Calu3 (cell line): ENCODE measurements around the gene FER. TPM values are rescaled to one million over a fixed set of nuclear protein-coding genes. Genes with fewer than 3 reads are reported as not detected.

ENCODE experiments used
- BruUV-seq: library from RNA; stranded (reverse); fragments of 400-500 nt; replicated peaks from 2 replicates; lab custom pipeline; 2021; lab: Mats Ljungman, UMichigan
- CTCF ChIA-PET: fragments of 300-600 bp; sonication (Branson Sonifier 250); formaldehyde crosslinking; loops from one replicate; lab custom pipeline; 2022; ENCODE audit warnings: antibody characterized with exemption; lab: Charles Lee
- DNase-seq: peaks from one replicate; pipeline ENCODE4 v3.0.0; 2022
- H3K27ac Mint-ChIP-seq: one replicate; pipeline ENCODE4 v1.8.0; 2022; ENCODE audit warnings: mixed read lengths; ENCODE audit not compliant: unreplicated experiment
- H3K27me3 Mint-ChIP-seq: one replicate; pipeline ENCODE4 v1.8.0; 2022; ENCODE audit warnings: mixed read lengths; ENCODE audit not compliant: unreplicated experiment
- H3K36me3 Mint-ChIP-seq: one replicate; pipeline ENCODE4 v1.8.0; 2022; ENCODE audit warnings: mild to moderate bottlenecking, moderate library complexity, mixed read lengths; ENCODE audit not compliant: insufficient read depth, unreplicated experiment
- H3K4me1 Mint-ChIP-seq: one replicate; pipeline ENCODE4 v1.8.0; 2022; ENCODE audit warnings: mild to moderate bottlenecking, low read depth, mixed read lengths; ENCODE audit not compliant: unreplicated experiment
- H3K4me3 Mint-ChIP-seq: one replicate; pipeline ENCODE4 v1.8.0; 2022; ENCODE audit warnings: mild to moderate bottlenecking, low read depth, moderate library complexity, mixed read lengths; ENCODE audit not compliant: unreplicated experiment
- H3K9me3 Mint-ChIP-seq: one replicate; pipeline ENCODE4 v1.8.0; 2022; ENCODE audit warnings: low read depth, mixed read lengths; ENCODE audit not compliant: unreplicated experiment
- CTCF ChIP-seq: fragments of 200-600 bp; IDR thresholded peaks from one replicate; pipeline ENCODE4 v1.8.0; 2022; ENCODE audit warnings: antibody characterized with exemption; ENCODE audit not compliant: unreplicated experiment
- intact Hi-C: fragments of 100-400 bp; cut with micrococcal nuclease; formaldehyde crosslinking; loops from one replicate; pipeline ENCODE4 v1.10.0; 2022; ENCODE audit not compliant: unreplicated experiment
- total RNA-seq: library from RNA; stranded (reverse); gene quantifications from 2 replicates; pipeline ENCODE4 v1.2.3, GENCODE V29; 2022

FER gene
- total RNA-seq, 1 experiment from 2014 or later, result 32.9 TPM

DNA sequence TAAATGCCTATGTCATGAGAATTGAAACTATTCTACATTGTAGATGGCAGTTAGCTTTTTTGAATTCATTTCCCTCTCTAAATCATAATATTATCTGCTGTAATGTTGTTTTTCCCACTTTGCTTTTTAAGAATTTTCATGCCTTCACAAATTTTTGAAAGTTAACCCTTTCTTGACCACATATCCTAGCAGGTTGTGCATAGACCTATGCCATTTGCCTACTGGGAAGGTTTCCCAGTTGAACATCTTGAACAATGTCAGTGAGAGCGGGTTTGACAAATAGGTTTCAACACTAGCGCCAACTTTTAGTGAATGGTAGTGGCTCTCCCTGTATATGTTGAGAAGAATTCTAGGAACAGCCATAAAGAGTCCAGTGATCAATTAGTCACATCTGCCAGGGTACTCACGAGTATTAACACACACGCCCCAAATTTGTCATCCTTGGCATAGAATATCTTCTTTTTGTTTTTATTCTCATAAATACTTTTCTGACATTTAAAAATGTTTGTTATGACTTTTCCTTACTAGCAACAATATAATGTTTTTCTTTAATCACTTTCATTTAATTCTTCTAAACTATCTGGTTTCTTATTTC is 354.5 kb downstream of the FER start:
- BruUV-seq, result no TSS peak
- H3K4me3 Mint-ChIP-seq, result no peak overlapping the region
- no peaks in the 10 kb centered on the region for H3K36me3 Mint-ChIP-seq
- intact Hi-C loops, result no loop called here
- CTCF ChIA-PET, result no interaction called here
- TF ChIP-seq CTCF, result no peak
- no peaks in the 10 kb centered on the region for H3K27me3 Mint-ChIP-seq
- H3K4me1 Mint-ChIP-seq, result no peaks in the 10 kb centered on the region
- H3K27ac Mint-ChIP-seq, result no peak overlapping the region
- H3K9me3 Mint-ChIP-seq, result no peaks in the 10 kb centered on the region
- no peak for DNase-seq

DNA sequence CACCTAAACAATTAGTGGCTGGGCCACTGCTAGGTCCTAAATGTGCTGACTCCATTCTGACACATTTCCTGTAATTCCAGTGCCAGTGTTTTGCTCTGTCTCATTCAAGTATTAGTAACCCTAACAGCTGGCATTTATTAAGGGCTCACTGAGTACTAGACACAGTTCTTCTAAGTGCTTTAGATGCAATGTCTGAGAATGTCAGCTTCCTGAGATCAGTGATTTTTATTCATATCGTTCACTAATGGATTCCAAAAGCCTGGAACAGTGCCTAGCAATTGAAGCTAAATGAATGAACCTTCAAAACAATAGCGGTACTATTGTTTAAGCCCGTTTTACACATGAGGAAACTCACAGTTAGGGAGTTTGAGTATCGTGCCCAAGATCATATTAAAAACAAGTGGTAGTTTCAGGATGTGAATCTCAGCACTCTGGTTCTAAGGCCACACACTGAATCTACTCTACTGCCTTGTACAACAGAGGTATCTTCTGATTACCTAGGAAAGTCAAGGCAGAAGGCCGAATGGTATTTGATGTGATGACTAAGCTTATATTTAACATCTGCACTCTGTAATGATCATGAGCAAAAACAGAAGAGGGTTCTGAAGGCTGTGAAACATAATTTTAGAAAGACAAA is 358.1 kb downstream of the FER start:
- Mint-ChIP-seq H3K9me3 (no peaks in the 10 kb centered on the region), H3K36me3 (no peaks in the 10 kb centered on the region), H3K4me3 (no peak overlapping the region), H3K4me1 (no peaks in the 10 kb centered on the region), H3K27ac (no peak overlapping the region), H3K27me3 (no peaks in the 10 kb centered on the region)
- intact Hi-C loops, result no loop called here
- no peak for TF ChIP-seq CTCF
- no peak for DNase-seq
- CTCF ChIA-PET, result interaction anchor here (0.7 kb wide), 1 partner anchor 277 kb away, joined by 3 read pairs; no protein-coding TSS in a partner anchor
- no TSS peak for BruUV-seq

- no peak for TF ChIP-seq CTCF
- Mint-ChIP-seq H3K36me3 (no peaks in the 10 kb centered on the region), H3K9me3 (no peaks in the 10 kb centered on the region), H3K27ac (no peak overlapping the region), H3K4me3 (no peak overlapping the region), H3K4me1 (no peaks in the 10 kb centered on the region), H3K27me3 (no peaks in the 10 kb centered on the region)
- intact Hi-C loops, result no loop called here
- no TSS peak for BruUV-seq
- DNase-seq, result no peak
- CTCF ChIA-PET, result interaction anchor here (0.6 kb wide), 1 partner anchor 429 kb away, joined by 3 read pairs; no protein-coding TSS in a partner anchor
Observed at GRCh38 chr5:109111680-109112079, 364.0 kb downstream of the FER start.

DNA sequence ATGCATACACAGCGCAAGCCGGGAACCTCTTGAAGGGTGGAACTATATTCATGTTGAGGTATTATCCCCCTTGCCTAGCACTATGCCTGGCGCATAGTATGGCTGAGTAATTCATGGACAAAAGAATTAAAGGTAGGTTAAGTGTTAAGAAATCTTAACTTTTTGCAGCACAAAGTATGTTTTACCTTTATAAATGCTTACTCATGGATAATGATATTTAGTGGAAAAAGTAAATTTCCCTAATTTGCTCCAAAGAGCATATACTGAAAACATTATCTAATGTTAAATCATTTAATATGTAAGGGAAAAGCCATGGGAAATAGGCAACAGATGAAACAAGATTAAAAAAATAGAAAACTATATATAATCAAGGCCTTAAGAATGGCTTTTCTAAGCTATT is 365.9 kb downstream of the FER start:
- Mint-ChIP-seq H3K27ac (no peak overlapping the region), H3K27me3 (no peaks in the 10 kb centered on the region), H3K4me3 (no peak overlapping the region), H3K4me1 (no peaks in the 10 kb centered on the region), H3K9me3 (no peaks in the 10 kb centered on the region), H3K36me3 (no peaks in the 10 kb centered on the region)
- intact Hi-C loops, result no loop called here
- no peak for TF ChIP-seq CTCF
- CTCF ChIA-PET, result no interaction called here
- no TSS peak for BruUV-seq
- DNase-seq, result no peak
